Colonic mucosa (tissue), 4 donors: ENCODE results near the gene EPB41L4A. TPM values are rescaled to one million over a fixed set of nuclear protein-coding genes. Genes with fewer than 3 reads are reported as not detected.

Source experiments
- DNase-seq: peaks from one replicate; pipeline ENCODE4 v3.0.0-alpha.2; 2020
- H3K27ac ChIP-seq: fragments of 200-600 bp; one replicate; pipeline ENCODE4 v1.8.0; 2021
- H3K27me3 ChIP-seq: fragments of 200-600 bp; one replicate; pipeline ENCODE4 v1.8.0; 2021
- H3K36me3 ChIP-seq: fragments of 200-600 bp; one replicate; pipeline ENCODE4 v1.8.0; 2021
- H3K4me1 ChIP-seq: fragments of 200-600 bp; one replicate; pipeline ENCODE4 v1.8.0; 2021; ENCODE audit warnings: mild to moderate bottlenecking
- H3K4me3 ChIP-seq: fragments of 200-600 bp; one replicate; pipeline ENCODE4 v1.8.0; 2021
- H3K9ac ChIP-seq, 2 donors: one replicate each; pipeline ENCODE4 v1.7.0; 2013; ENCODE audit warnings: control low read depth in 2 of 2, low read depth in 2 of 2, low read length in 2 of 2
- H3K9me3 ChIP-seq: fragments of 200-600 bp; one replicate; pipeline ENCODE4 v1.8.0; 2021
- CTCF ChIP-seq: fragments of 200-600 bp; IDR thresholded peaks from one replicate; pipeline ENCODE4 v1.8.0; 2022; ENCODE audit warnings: antibody characterized with exemption, mild to moderate bottlenecking
- intact Hi-C: fragments of 100-400 bp; cut with DNase I; formaldehyde crosslinking; loops from one replicate; pipeline ENCODE4 v1.14.1; 2022
- total RNA-seq, 2 donors: library from RNA; stranded (reverse); fragmentation: NEBNext Ultra II Directional in 1 of 2; extraction: Animal tissue kit (Norgen Biotek cat#: 25700) in 1 of 2; gene quantifications; one replicate each; pipeline ENCODE4 v1.2.1, GENCODE V29; 2021
- donor health status: healthy.
- donor health status: DM: no; HTN: no; CAD: no.
- donor health status: DM: no; HTN: no; CAD: no.

The EPB41L4A gene
- total RNA-seq, 2 donors from 2014 or later: 10.1 to 18.0 TPM

DNA sequence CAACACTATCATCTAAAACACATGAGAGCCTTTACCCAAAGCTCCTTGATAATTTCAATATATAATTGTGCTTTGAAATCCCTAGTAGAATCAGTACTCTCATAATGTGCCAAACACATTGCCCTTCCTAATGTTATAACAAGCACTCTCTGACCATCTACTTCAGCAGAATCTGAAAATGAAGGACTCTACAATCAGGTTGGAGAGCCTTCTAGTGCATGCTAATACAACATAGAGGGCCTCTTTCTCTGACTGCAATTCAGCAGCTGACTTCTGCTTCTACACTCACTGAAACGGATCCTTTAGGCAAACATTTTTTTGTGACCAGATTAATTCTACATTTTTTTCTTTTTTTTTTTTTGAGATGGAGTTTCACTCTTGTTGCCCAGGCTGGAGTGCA is 155.6 kb downstream of the EPB41L4A start:
- Histone ChIP-seq H3K36me3 (no peaks in the 10 kb centered on the region), H3K9ac (no peak overlapping the region), H3K4me1 (no peaks in the 10 kb centered on the region), H3K27ac (no peak overlapping the region), H3K27me3 (no peaks in the 10 kb centered on the region), H3K9me3 (no peaks in the 10 kb centered on the region), H3K4me3 (no peak overlapping the region)
- DNase-seq: no peak
- no peak for TF ChIP-seq CTCF
- intact Hi-C loops: no loop called here

DNA sequence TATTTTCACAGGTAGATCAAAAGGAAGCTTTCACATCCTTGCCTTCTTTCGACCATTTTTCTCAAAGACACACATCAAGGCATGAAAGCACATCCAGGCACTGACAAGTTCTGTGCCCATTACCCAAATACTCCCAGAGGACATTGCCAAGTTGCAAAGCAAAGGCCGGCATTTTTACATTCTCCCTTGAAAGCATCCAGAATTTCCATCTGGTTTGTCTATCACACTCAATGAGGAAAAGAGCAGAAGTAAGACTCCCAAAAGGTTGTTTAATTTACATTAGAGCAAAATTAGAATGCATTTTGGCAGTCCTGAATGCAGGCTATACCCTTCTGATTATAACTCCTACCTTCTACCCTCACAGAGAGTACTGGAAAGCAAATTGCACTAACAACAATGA is 160.5 kb downstream of the EPB41L4A start:
- intact Hi-C loops: no loop called here
- Histone ChIP-seq H3K36me3 (no peaks in the 10 kb centered on the region), H3K9me3 (no peaks in the 10 kb centered on the region), H3K9ac (no peak overlapping the region), H3K27me3 (no peaks in the 10 kb centered on the region), H3K4me3 (no peak overlapping the region), H3K27ac (no peak overlapping the region), H3K4me1 (no peaks in the 10 kb centered on the region)
- no peak for TF ChIP-seq CTCF
- no peak for DNase-seq

- no peak overlapping the region for H3K27ac ChIP-seq
- H3K9me3 ChIP-seq: no peaks in the 10 kb centered on the region
- no peaks in the 10 kb centered on the region for H3K36me3 ChIP-seq
- H3K9ac ChIP-seq: no peak overlapping the region
- no peak overlapping the region for H3K4me3 ChIP-seq
- intact Hi-C loops: no loop called here
- no peaks in the 10 kb centered on the region for H3K4me1 ChIP-seq
- DNase-seq: no peak
- TF ChIP-seq CTCF: no peak
- no peaks in the 10 kb centered on the region for H3K27me3 ChIP-seq
These were observed 161.1 kb downstream of the EPB41L4A start for GRCh38 chr5:112257976-112258375.

DNA sequence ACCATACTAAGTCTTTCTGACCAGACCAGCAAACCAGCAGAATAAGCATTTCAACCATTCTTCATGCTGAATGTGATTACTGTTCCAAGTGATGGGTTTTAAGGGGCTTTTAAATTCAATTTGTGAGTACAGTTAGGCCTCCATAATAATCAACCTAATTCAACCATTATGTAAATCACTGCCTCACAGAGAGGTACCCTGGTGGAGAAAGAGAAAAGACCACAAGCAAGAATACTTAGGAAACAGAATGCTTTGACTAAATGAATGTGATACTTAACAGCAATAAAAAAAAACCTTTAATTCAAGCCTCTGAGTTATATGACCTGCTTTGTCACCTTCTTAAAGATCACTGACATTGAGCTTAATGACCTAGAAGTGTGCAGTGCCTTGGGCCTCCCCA is 162.1 kb downstream of the EPB41L4A start:
- Histone ChIP-seq H3K27ac (no peak overlapping the region), H3K4me1 (no peaks in the 10 kb centered on the region), H3K9ac (no peak overlapping the region), H3K27me3 (no peaks in the 10 kb centered on the region), H3K9me3 (no peaks in the 10 kb centered on the region), H3K4me3 (no peak overlapping the region), H3K36me3 (no peaks in the 10 kb centered on the region)
- DNase-seq: no peak
- no peak for TF ChIP-seq CTCF
- intact Hi-C loops: no loop called here

DNA sequence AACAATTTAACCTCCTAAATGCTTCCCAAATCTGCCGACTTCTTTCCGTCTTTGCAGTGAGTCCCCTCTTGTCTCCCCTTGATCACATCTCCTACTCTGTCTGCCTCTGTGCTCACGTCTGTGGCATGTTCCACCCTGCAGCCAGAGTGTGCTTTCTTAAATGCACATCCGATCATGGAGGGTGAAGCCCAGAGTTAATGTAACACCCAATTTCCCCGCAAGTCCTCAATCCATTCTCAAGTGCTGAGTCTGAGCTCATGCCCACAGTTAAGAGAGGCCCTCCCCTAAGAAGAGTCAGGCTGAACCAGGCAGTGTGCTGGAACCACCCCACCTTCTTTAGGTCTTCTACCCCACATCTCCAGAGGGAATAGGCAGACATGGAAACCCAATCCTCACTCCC is 164.8 kb downstream of the EPB41L4A start:
- Histone ChIP-seq H3K36me3 (no peaks in the 10 kb centered on the region), H3K9ac (no peak overlapping the region), H3K9me3 (no peaks in the 10 kb centered on the region), H3K4me1 (no peaks in the 10 kb centered on the region), H3K27me3 (no peaks in the 10 kb centered on the region), H3K27ac (no peak overlapping the region), H3K4me3 (no peak overlapping the region)
- intact Hi-C loops: no loop called here
- DNase-seq: no peak
- no peak for TF ChIP-seq CTCF
